HUES64 (cell line): Measurements from ENCODE around the gene TAX1BP1.

Source experiments
- H3K27ac ChIP-seq: 2 replicates; pipeline ENCODE4 v1.7.0; 2013; ENCODE audit warnings: low read depth, low read length, inconsistent platforms
- H3K27me3 ChIP-seq: 2 replicates; pipeline ENCODE4 v1.6.1; 2013; ENCODE audit warnings: mild to moderate bottlenecking, low read length; ENCODE audit not compliant: insufficient read depth
- H3K36me3 ChIP-seq: 2 replicates; pipeline ENCODE4 v1.6.1; 2013; ENCODE audit warnings: mild to moderate bottlenecking, low read length; ENCODE audit not compliant: insufficient read depth
- H3K4me1 ChIP-seq: 2 replicates; pipeline ENCODE4 v1.6.1; 2013; ENCODE audit warnings: mild to moderate bottlenecking, low read length, moderate library complexity; ENCODE audit not compliant: insufficient read depth
- H3K4me3 ChIP-seq: 2 replicates; pipeline ENCODE4 v1.5.1; 2013; ENCODE audit warnings: mild to moderate bottlenecking, low read length, moderate library complexity
- H3K9ac ChIP-seq: 2 replicates; pipeline ENCODE4 v1.6.1; 2013; ENCODE audit warnings: mild to moderate bottlenecking, low read depth, low read length
- H3K9me3 ChIP-seq: 2 replicates; pipeline ENCODE4 v1.6.1; 2013; ENCODE audit warnings: low read depth, low read length; ENCODE audit not compliant: insufficient read depth
- WGBS: fragments of 150-250, 120-280 bp; methylation state at CpG from one replicate; pipeline ENCODE4 v1.1.7; 2013; ENCODE audit warnings: missing lambda C conversion rate; 5-methylcytosine and 5-hydroxymethylcytosine counted together

Gene TAX1BP1

GRCh38 chr7:27822245-27822644 is 82.3 kb downstream of the TAX1BP1 start:
- no peaks in the 10 kb centered on the region for H3K4me1 ChIP-seq
- no peak overlapping the region for H3K27ac ChIP-seq
- H3K27me3 ChIP-seq = no peaks in the 10 kb centered on the region
- H3K9me3 ChIP-seq = no peaks in the 10 kb centered on the region
- 97% methylated on average over 2 of the region's 2 CpGs for WGBS
- peaks cover 8% of the 10 kb centered on the region for H3K36me3 ChIP-seq
- H3K9ac ChIP-seq = no peak overlapping the region
- H3K4me3 ChIP-seq = no peak overlapping the region

- no CpG with 5 or more reads among the region's 2 CpGs for WGBS
- Histone ChIP-seq H3K9ac (no peak overlapping the region), H3K36me3 (peaks cover 18% of the 10 kb centered on the region)
Measured at GRCh38 chr7:27825891-27826290, 85.9 kb downstream of the TAX1BP1 start.

GRCh38 chr7:27826357-27826756 is 86.4 kb downstream of the TAX1BP1 start:
- Histone ChIP-seq H3K4me3 (no peak overlapping the region), H3K9me3 (no peaks in the 10 kb centered on the region), H3K36me3 (peaks cover 18% of the 10 kb centered on the region), H3K4me1 (no peaks in the 10 kb centered on the region), H3K27me3 (no peaks in the 10 kb centered on the region), H3K27ac (no peak overlapping the region), H3K9ac (no peak overlapping the region)
- 91% methylated on average over 5 of the region's 5 CpGs for WGBS

More at GRCh38 chr7:27825891-27826290, 85.9 kb downstream of the TAX1BP1 start:
- no peaks in the 10 kb centered on the region for H3K4me1 ChIP-seq
- no peaks in the 10 kb centered on the region for H3K27me3 ChIP-seq
- no peak overlapping the region for H3K27ac ChIP-seq
- no peaks in the 10 kb centered on the region for H3K9me3 ChIP-seq
- H3K4me3 ChIP-seq = no peak overlapping the region

DNA sequence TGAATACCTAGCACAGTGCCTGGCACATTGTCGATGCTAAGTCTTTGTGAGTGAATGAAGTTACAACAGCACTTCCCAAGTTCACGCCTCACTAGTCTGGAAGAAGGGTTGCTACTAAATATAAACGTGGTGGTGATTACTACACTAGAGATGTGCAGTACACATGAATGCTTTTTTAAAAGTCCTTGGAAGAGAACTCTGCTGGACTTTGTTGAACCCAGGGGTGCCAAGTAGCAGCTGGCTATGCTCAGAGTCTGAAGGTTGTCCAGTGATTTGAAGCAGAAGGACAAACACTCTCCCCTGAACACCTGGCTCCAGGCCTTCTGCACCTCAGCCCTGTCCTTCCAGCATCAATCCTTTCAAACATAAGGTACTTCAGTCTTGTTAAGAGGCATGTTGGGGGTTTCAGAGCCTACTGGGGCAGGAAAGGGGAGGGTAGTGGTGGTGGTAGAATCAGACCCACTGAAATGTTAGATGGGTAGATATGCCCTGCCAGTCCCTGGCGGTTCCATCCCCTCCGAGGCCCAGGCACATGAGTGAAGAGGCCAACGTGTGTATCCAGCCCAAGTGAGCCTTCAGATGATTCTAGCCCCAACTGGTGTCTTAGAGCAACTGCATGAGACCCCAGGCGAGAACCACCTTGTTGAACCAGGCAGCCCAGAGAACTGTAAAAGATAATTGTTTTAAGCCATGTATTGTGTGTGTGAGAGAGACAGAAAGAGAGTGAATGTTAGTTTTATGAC is 94.4 kb downstream of the TAX1BP1 start:
- Histone ChIP-seq H3K27me3 (no peaks in the 10 kb centered on the region), H3K4me1 (no peaks in the 10 kb centered on the region), H3K9ac (no peak overlapping the region), H3K36me3 (peaks cover 8% of the 10 kb centered on the region; the same call in 1 of the 2 replicates), H3K9me3 (no peaks in the 10 kb centered on the region), H3K4me3 (no peak overlapping the region), H3K27ac (no peak overlapping the region)
- 89% methylated on average over 7 of the region's 7 CpGs for WGBS

GRCh38 chr7:27835376-27835775 is 95.4 kb downstream of the TAX1BP1 start:
- no peaks in the 10 kb centered on the region for H3K9me3 ChIP-seq
- WGBS = 92% methylated on average over 7 of the region's 7 CpGs
- H3K27me3 ChIP-seq = no peaks in the 10 kb centered on the region
- no peak overlapping the region for H3K27ac ChIP-seq
- H3K4me1 ChIP-seq = no peaks in the 10 kb centered on the region
- H3K36me3 ChIP-seq = peaks cover 4% of the 10 kb centered on the region; the same call in 1 of the 2 replicates
- no peak overlapping the region for H3K4me3 ChIP-seq
- no peak overlapping the region for H3K9ac ChIP-seq

DNA sequence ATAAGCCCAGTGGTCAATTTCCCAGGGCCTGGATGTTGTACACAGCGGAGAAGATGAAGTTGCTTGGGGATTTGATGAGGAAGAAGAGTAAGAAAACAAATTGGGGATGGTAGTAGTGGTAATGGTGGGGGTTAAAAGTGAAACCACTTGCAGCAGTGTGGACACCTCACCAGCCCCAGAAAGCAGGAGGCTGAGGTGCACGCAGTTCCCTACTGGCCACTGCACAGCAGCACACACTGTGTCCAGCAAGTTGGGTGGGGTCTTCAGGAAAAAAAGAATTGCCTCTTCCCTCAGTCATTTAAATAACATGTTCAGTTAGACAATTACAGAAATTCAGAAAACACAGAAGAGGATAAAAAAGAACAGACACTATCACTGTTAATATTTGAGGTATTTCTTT is 96.6 kb downstream of the TAX1BP1 start:
- Histone ChIP-seq H3K27me3 (no peaks in the 10 kb centered on the region), H3K9ac (no peak overlapping the region), H3K36me3 (peaks cover 4% of the 10 kb centered on the region; the same call in 1 of the 2 replicates), H3K4me1 (no peaks in the 10 kb centered on the region), H3K4me3 (no peak overlapping the region), H3K9me3 (no peaks in the 10 kb centered on the region), H3K27ac (no peak overlapping the region)
- WGBS = 95% methylated on average over 2 of the region's 2 CpGs

GRCh38 chr7:27839099-27839498 is 99.1 kb downstream of the TAX1BP1 start:
- Histone ChIP-seq H3K4me3 (no peak overlapping the region), H3K27ac (no peak overlapping the region), H3K9me3 (no peaks in the 10 kb centered on the region), H3K27me3 (no peaks in the 10 kb centered on the region), H3K9ac (no peak overlapping the region), H3K36me3 (no peaks in the 10 kb centered on the region), H3K4me1 (peaks cover 16% of the 10 kb centered on the region)
- 93% methylated on average over 10 of the region's 10 CpGs for WGBS

DNA sequence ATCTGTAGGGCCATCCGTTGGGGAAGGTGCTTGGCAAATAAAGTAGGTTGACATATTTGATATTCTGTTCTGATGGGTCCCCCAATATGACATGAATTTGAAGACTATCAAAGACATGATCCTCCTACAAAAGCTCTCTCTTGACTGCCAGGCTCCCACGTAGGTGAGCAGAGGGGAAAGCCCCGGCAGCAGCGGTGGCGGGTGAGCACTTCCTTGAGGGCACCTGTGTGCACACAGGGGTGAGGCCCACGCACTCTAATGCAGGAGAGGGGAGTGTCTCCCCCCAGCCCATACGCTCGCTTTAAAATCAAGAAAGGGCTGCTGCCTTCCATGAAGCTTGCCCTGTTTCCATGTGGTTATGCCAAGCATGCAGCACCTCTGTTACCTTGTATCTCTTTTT is 100.4 kb downstream of the TAX1BP1 start:
- WGBS = 93% methylated on average over 8 of the region's 8 CpGs
- Histone ChIP-seq H3K4me1 (peaks cover 16% of the 10 kb centered on the region), H3K36me3 (no peaks in the 10 kb centered on the region), H3K27ac (no peak overlapping the region), H3K4me3 (no peak overlapping the region), H3K27me3 (no peaks in the 10 kb centered on the region), H3K9ac (no peak overlapping the region), H3K9me3 (no peaks in the 10 kb centered on the region)

DNA sequence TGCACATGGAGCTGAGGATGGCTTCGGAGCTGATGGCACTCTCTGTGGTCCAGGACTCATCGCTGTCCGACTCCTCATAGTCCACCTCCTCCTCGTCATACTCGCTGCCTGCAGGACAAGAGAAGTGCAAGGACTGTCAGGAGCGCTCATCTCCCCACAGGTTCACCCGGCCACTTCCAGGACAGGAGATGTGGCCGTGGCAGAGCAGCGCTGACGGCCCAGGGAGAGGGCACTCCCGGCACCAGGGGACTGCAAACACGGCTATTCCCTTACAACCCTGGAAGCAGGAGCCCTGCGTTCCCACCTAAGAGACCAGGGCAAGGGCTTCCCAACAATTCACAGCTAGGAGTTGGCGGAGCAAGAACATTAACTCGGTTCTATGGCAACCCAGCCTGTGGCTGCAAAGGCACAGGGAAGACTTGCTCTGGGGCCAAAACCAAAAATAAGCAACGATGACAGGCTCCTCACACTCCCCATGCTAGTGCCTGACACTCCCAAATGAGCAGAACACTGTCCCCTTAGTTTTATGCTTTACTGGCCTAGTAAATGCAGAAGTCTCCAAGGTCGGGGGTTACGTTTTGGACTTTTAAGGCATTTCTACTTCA is 100.9 kb downstream of the TAX1BP1 start:
- Histone ChIP-seq H3K4me1 (peaks cover 16% of the 10 kb centered on the region), H3K27me3 (no peaks in the 10 kb centered on the region), H3K4me3 (no peak overlapping the region), H3K9ac (no peak overlapping the region), H3K9me3 (no peaks in the 10 kb centered on the region), H3K36me3 (no peaks in the 10 kb centered on the region), H3K27ac (no peak overlapping the region)
- 93% methylated on average over 18 of the region's 18 CpGs for WGBS

- H3K27ac ChIP-seq = no peak overlapping the region
- H3K4me3 ChIP-seq = no peak overlapping the region
- peaks cover 16% of the 10 kb centered on the region for H3K4me1 ChIP-seq
- no peaks in the 10 kb centered on the region for H3K9me3 ChIP-seq
- no peaks in the 10 kb centered on the region for H3K36me3 ChIP-seq
- no peaks in the 10 kb centered on the region for H3K27me3 ChIP-seq
- H3K9ac ChIP-seq = no peak overlapping the region
- WGBS = 75% methylated on average over 14 of the region's 14 CpGs
Measured at GRCh38 chr7:27842094-27842692, 102.2 kb downstream of the TAX1BP1 start.

DNA sequence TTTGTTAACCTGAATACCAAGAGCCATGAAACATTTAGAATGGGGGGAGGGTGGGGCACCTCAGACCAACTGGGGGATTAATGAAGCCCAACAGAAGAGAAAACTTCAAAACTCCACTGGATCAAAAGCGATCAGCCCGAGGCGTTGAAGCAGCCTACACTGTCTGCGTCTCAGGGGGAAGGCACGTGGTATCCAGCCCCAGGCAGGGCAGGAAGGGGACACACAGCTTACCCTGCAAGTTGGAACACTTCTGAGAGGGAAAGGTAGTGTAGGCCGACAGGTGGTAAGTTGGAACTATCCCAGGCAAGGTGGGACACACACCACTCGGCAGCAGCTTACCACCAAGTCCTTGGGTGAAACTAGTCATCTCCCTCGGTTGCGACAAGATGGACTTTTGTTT is 102.9 kb downstream of the TAX1BP1 start:
- no peak overlapping the region for H3K9ac ChIP-seq
- 81% methylated on average over 9 of the region's 9 CpGs for whole genome bisulfite sequencing
- H3K4me1 ChIP-seq = peaks cover 16% of the 10 kb centered on the region

More for the DNA sequence above, 102.9 kb downstream of the TAX1BP1 start:
- Histone ChIP-seq H3K9me3 (no peaks in the 10 kb centered on the region), H3K27me3 (no peaks in the 10 kb centered on the region), H3K36me3 (no peaks in the 10 kb centered on the region), H3K4me3 (no peak overlapping the region), H3K27ac (no peak overlapping the region)
